Duodenal mucosa (tissue), 2 donors: ENCODE measurements around the gene RARA.

Source experiments
- H3K27ac ChIP-seq: one replicate; pipeline ENCODE4 v1.7.0; 2013; ENCODE audit warnings: low read depth, low read length
- H3K27me3 ChIP-seq, 2 donors: one replicate each; pipeline ENCODE4 v1.7.0; 2013; ENCODE audit warnings: low read length in 2 of 2, control low read depth in 1 of 2; ENCODE audit not compliant: insufficient read depth in 2 of 2, control insufficient read depth in 1 of 2
- H3K36me3 ChIP-seq, 2 donors: one replicate each; pipeline ENCODE4 v1.7.0; 2013; ENCODE audit warnings: low read length in 2 of 2, control low read depth in 1 of 2; ENCODE audit not compliant: insufficient read depth in 2 of 2, control insufficient read depth in 1 of 2
- H3K4me1 ChIP-seq, 2 donors: one replicate each; pipeline ENCODE4 v1.7.0; 2013; ENCODE audit warnings: low read length in 2 of 2, control low read depth in 1 of 2; ENCODE audit not compliant: insufficient read depth in 2 of 2, control insufficient read depth in 1 of 2
- H3K4me3 ChIP-seq, 2 donors: one replicate each; pipeline ENCODE4 v1.7.0; 2013; ENCODE audit warnings: low read length in 2 of 2, low read depth in 1 of 2
- H3K9ac ChIP-seq, 2 donors: one replicate each; pipeline ENCODE4 v1.7.0; 2013; ENCODE audit warnings: low read length in 2 of 2, low read depth in 1 of 2
- H3K9me3 ChIP-seq, 2 donors: one replicate each; pipeline ENCODE4 v1.7.0; 2013; ENCODE audit warnings: low read length in 2 of 2, control low read depth in 1 of 2; ENCODE audit not compliant: control insufficient read depth in 1 of 2

RARA gene

DNA sequence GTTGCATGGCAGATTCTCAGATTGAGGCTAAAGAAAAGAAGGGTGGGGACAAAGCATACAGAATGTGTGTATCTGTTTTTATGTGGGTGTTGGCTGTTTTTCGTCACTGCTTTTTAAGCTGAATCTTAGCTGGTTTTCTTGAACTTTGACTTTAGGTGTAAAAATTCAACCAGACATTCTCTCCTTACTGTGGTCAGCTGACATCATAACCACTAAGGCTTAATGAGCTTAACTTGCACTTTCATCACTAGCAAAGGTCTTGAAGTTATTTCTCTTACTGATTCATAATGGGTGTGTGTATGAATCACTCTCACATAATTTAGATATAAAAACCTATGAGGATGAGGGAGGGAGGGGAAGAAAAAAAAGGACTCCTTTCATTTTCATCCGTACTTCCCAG lies 25.3 kb upstream of the RARA start:
- H3K4me3 ChIP-seq: peak overlapping the region in 1 of 2 donors; percentile 29
- peak overlapping the region; percentile 3 to 26 for H3K9ac ChIP-seq
- peak overlapping the region; percentile 74 for H3K27ac ChIP-seq
- peaks cover 15 to 28% of the 10 kb centered on the region in 2 donors for H3K4me1 ChIP-seq
- H3K27me3 ChIP-seq: no peaks in the 10 kb centered on the region
- no peaks in the 10 kb centered on the region for H3K9me3 ChIP-seq
- H3K36me3 ChIP-seq: peaks cover 12 to 18% of the 10 kb centered on the region in 2 donors

DNA sequence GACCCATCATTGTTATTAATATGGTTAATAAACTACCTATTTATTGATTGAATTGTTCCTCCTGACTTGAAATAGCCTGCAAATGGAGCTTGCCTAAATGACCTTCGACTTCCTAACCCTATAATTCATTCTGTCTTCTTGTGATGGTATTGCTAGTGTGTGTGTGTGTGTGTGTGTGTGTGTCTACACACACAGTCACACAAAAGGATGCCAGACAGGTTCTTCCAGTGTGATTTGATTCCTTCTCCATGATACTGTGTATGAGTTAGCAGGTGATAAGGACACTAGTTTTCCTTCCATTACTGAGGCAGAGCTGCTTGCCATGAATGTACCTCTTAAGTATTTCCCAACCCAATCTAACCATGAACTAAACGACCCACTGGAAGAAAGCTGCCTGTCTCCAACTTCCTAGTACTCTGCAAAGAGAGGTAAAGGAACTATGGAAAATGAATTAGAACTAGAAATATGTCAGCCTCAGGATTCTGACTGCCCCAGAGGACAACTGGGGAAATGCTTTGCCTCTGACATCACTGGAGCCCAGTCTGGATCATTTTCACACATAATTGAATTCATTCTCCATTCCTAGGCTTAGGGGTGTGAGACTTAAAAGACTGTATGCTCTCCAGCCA lies 24.8 kb upstream of the RARA start:
- H3K36me3 ChIP-seq: peaks cover 8 to 12% of the 10 kb centered on the region in 2 donors
- H3K27ac ChIP-seq: peak overlapping the region; percentile 68
- H3K9ac ChIP-seq: peak overlapping the region; percentile 53 to 55
- no peaks in the 10 kb centered on the region for H3K9me3 ChIP-seq
- peak overlapping the region; percentile 0 to 29 for H3K4me3 ChIP-seq
- peaks cover 20 to 28% of the 10 kb centered on the region in 2 donors for H3K4me1 ChIP-seq
- no peaks in the 10 kb centered on the region for H3K27me3 ChIP-seq

DNA sequence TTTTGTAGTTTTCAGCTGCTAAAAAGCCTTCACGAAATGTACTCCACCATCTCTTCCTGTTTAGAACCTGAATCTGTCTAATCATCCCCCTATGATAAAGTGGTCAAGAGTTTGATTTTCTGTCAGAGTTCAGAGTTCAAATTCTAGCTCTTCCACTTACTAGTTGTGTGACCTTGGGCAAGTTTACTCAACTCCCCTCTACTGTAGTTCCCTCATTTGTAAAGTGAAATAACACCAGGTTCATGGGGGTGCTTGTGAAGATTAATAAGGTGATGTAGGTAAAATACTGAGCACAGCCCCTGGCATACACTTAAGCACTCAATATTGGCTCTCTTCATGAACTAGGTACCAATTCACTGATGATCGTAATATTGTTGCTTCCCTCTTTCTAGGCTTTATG lies 22.5 kb upstream of the RARA start:
- no peak overlapping the region for H3K27ac ChIP-seq
- H3K27me3 ChIP-seq: no peaks in the 10 kb centered on the region
- H3K9ac ChIP-seq: no peak overlapping the region
- H3K9me3 ChIP-seq: no peaks in the 10 kb centered on the region
- peaks cover 0 to 3% of the 10 kb centered on the region in 2 donors for H3K36me3 ChIP-seq
- no peak overlapping the region for H3K4me3 ChIP-seq
- H3K4me1 ChIP-seq: peaks cover 20 to 33% of the 10 kb centered on the region in 2 donors

DNA sequence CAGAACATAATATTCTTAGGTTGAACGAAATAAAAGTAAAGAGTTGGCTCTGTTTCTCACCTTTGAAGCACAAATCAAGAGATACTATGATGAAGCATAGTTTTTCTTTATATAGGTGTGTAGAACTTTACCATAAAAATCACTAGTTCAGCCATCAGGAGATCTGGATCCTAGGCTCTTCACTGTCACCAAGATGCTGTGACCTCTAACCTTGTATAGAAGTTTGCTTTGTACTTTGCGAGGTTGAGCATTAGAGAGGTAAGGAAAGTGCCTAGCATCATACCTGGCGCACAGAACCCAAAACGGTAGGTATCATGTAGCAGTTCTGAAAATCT lies 21.9 kb upstream of the RARA start:
- Histone ChIP-seq H3K4me1 (peaks cover 20 to 33% of the 10 kb centered on the region in 2 donors), H3K4me3 (peak overlapping the region in 1 of 2 donors; percentile 50), H3K27me3 (no peaks in the 10 kb centered on the region), H3K36me3 (peaks cover 0 to 3% of the 10 kb centered on the region in 2 donors), H3K27ac (no peak overlapping the region), H3K9ac (peak overlapping the region in 1 of 2 donors; percentile 8), H3K9me3 (no peaks in the 10 kb centered on the region)

DNA sequence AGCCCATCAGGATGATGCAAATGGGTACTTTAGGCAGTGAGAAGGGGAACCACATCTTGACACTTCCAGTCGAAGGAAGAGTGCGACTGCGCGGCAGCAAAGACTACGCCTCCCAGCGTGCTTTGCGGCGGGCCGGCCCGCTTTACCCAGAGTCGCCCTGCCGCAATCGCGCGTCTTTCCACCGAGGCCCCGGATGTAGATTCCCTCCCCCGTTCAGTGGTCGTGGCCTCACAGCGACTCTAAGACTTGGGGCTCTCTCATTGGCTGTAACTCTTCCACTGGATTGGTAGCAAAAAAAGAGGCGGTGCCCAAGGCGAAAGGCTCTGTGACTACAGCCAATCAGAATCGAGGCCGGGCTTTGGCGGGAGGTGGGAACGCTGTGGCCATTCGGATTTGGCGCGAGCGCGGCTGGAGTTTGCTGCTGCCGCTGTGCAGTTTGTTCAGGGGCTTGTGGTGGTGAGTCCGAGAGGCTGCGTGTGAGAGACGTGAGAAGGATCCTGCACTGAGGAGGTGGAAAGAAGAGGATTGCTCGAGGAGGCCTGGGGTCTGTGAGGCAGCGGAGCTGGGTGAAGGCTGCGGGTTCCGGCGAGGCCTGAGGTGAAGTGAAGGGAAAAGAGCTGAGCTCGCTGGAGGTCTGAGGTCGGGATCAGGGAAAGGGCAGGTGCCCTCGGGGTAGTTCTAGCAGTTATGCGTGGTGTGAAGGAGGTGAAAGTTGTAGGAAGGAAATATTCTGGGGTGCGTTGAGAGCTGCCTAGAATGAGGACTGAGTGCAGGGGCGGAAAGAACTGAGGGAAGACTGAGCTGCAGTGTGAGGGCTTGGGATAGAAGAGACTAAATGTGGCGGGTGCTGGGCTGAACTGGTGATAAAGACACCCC lies 21.2 kb upstream of the RARA start, which contains the start of gene CDC6:
TSS of gene CDC6 (plus strand) at position 386 of the 876 bp plus-strand sequence. CDS start 1,542 bp downstream, outside the sequence.
- H3K4me1 ChIP-seq: peaks cover 20 to 33% of the 10 kb centered on the region in 2 donors
- peak within 1 kb of the TSS; percentile 37 for H3K27ac ChIP-seq
- peaks cover 0 to 3% of the 10 kb centered on the region in 2 donors for H3K36me3 ChIP-seq
- peak within 1 kb of the TSS; percentile 71 to 96 for H3K4me3 ChIP-seq
- H3K9ac ChIP-seq: peak within 1 kb of the TSS; percentile 23 to 64
- no peaks in the 10 kb centered on the region for H3K9me3 ChIP-seq
- no peaks in the 10 kb centered on the region for H3K27me3 ChIP-seq

DNA sequence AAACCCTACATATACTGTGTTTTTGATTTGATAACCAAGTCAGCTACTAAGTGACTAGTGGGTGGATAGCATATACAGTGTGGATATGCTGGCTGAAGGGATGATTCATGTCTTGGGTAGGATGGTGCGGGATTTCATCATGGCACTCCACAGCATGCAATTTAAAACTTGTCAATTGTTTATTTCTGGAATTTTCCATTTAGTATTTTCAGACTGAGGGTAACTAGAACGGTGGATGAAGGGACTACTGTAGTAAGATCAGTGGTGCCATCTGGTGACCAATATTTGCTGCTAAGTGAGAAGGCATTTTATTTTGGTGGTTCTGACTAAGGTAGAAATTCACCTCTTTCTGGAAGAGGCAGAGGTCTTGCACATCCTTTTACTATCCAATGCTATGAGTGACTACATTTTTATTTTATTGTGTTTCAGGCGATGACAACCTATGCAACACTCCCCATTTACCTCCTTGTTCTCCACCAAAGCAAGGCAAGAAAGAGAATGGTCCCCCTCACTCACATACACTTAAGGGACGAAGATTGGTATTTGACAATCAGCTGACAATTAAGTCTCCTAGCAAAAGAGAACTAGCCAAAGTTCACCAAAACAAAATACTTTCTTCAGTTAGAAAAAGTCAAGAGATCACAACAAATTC lies 18.2 kb upstream of the RARA start:
- Histone ChIP-seq H3K9ac (no peak overlapping the region), H3K4me1 (peaks cover 15% of the 10 kb centered on the region in 2 donors), H3K36me3 (peaks cover 3 to 18% of the 10 kb centered on the region in 2 donors), H3K9me3 (no peaks in the 10 kb centered on the region), H3K4me3 (no peak overlapping the region), H3K27me3 (no peaks in the 10 kb centered on the region), H3K27ac (no peak overlapping the region)

DNA sequence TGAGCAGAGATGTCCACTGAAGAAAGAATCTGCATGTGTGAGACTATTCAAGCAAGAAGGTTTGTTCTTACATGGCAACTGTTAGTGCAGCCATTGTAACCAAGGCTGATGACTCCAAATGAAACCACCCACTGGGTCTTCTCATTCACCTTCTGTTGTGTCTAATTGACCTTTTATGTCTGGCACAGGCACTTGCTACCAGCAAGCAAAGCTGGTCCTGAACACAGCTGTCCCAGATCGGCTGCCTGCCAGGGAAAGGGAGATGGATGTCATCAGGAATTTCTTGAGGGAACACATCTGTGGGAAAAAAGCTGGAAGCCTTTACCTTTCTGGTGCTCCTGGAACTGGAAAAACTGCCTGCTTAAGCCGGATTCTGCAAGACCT lies 17.7 kb upstream of the RARA start:
- Histone ChIP-seq H3K27ac (no peak overlapping the region), H3K36me3 (peaks cover 3 to 23% of the 10 kb centered on the region in 2 donors), H3K9ac (no peak overlapping the region), H3K4me3 (no peak overlapping the region), H3K27me3 (no peaks in the 10 kb centered on the region), H3K4me1 (peaks cover 15% of the 10 kb centered on the region in 2 donors), H3K9me3 (no peaks in the 10 kb centered on the region)

DNA sequence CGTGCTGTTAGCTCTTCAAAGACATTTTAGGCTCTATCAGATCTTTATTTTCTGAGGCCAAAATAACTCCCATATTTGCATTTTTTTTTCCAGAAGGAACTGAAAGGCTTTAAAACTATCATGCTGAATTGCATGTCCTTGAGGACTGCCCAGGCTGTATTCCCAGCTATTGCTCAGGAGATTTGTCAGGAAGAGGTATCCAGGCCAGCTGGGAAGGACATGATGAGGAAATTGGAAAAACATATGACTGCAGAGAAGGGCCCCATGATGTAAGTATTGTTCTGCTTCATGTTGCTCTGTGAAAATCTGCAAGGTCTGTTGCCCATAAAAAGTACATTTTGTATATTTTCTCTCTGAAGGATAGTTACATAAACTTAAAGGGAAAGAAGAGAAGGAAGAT lies 15.6 kb upstream of the RARA start:
- H3K27me3 ChIP-seq: no peaks in the 10 kb centered on the region
- H3K27ac ChIP-seq: no peak overlapping the region
- H3K9me3 ChIP-seq: no peaks in the 10 kb centered on the region
- peaks cover 4% of the 10 kb centered on the region in 2 donors for H3K4me1 ChIP-seq
- no peak overlapping the region for H3K9ac ChIP-seq
- peaks cover 3 to 29% of the 10 kb centered on the region in 2 donors for H3K36me3 ChIP-seq
- no peak overlapping the region for H3K4me3 ChIP-seq

DNA sequence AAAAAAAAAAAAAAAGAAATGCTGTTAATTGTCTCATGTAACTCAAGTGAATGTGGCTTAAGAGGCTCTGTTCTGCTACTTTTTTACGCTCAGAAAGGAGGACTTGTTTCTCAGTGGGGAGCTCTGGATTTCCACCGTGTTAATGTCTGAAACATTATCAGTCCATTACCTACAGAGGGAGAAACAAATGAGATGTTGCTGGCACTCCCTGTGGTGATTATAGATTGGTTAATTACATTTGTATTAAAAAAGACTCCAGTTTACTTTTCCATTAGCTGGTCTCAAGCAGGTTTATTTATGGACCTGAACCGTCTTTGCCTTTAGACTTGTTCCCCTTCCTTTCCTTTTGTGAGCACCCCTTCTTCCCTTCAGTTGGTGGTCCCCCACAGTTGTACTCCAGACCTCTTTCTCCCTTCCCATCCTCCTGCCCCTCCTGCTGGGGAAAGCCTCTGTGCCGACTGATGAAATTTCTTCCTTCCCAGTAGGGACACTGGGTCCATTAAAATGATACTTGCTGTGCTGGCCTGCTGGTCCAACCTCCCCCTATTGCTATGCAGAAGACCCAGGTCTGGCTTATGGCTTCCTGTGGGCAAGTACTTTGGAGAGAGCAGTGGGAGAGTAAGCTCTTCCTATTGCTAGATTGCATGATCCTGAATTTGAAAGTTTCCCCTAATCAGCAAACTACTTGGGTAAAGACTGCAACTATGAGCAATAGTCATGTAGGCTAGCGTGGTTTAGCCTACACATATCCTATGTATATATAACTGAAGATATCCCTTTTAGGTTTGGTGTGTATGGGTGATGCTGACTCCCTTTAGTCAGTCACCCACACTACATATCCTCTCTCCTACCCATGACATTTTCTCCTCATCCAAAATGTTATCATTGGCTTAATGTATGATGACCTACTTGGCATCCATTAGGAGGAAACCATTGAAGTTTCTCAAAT lies 13.2 kb upstream of the RARA start:
- Histone ChIP-seq H3K27me3 (no peaks in the 10 kb centered on the region), H3K4me3 (no peak overlapping the region), H3K4me1 (no peaks in the 10 kb centered on the region), H3K27ac (no peak overlapping the region), H3K9ac (no peak overlapping the region), H3K36me3 (peaks cover 3 to 29% of the 10 kb centered on the region in 2 donors), H3K9me3 (no peaks in the 10 kb centered on the region)
